Measurements from ENCODE around the gene RPL35.

Gene RPL35

GRCh38 chr9:124861342-124862229, at the start of gene RPL35, which contains the start of gene ARPC5L:
Gene RPL35 (minus strand): TSS chr9:124861957. CDS start chr9:124861912, 45 bp downstream.
Gene ARPC5L (plus strand): TSS chr9:124862130. CDS start chr9:124869291, 7,161 bp downstream.
- DNase-seq (ENCODE audit: low read depth), result peak; percentile 82

GRCh38 chr9:124908098-124908497, 46.3 kb upstream of the RPL35 start:
- no peak for DNase-seq (ENCODE audit: low read depth)

- DNase-seq (ENCODE audit: low read depth), result no peak
Observed at GRCh38 chr9:124906966-124907365, 45.2 kb upstream of the RPL35 start.

GRCh38 chr9:124899845-124900244, 38.1 kb upstream of the RPL35 start:
- DNase-seq (ENCODE audit: low read depth), result no peak

- DNase-seq (ENCODE audit: low read depth), result no peak
Observed at GRCh38 chr9:124897570-124898460, 36.1 kb upstream of the RPL35 start.

GRCh38 chr9:124894741-124895170, 33.0 kb upstream of the RPL35 start:
- DNase-seq (ENCODE audit: low read depth), result no peak

- DNase-seq (ENCODE audit: low read depth), result no peak
Observed at GRCh38 chr9:124894035-124894740, 32.4 kb upstream of the RPL35 start.

- DNase-seq (ENCODE audit: low read depth), result no peak
Observed at GRCh38 chr9:124890179-124890578, 28.4 kb upstream of the RPL35 start.

GRCh38 chr9:124889006-124889405, 27.2 kb upstream of the RPL35 start:
- DNase-seq (ENCODE audit: low read depth), result no peak

- DNase-seq (ENCODE audit: low read depth), result no peak
Observed at GRCh38 chr9:124887832-124888231, 26.1 kb upstream of the RPL35 start.

GRCh38 chr9:124886866-124887492, 25.2 kb upstream of the RPL35 start:
- no peak for DNase-seq (ENCODE audit: low read depth)

GRCh38 chr9:124886461-124886860, 24.7 kb upstream of the RPL35 start:
- DNase-seq (ENCODE audit: low read depth), result no peak

GRCh38 chr9:124885551-124885950, 23.8 kb upstream of the RPL35 start:
- no peak for DNase-seq (ENCODE audit: low read depth)

- no peak for DNase-seq (ENCODE audit: low read depth)
Observed at GRCh38 chr9:124884376-124884775, 22.6 kb upstream of the RPL35 start.

- no peak for DNase-seq (ENCODE audit: low read depth)
Observed at GRCh38 chr9:124882231-124882630, 20.5 kb upstream of the RPL35 start.

GRCh38 chr9:124881138-124881743, 19.5 kb upstream of the RPL35 start:
- DNase-seq (ENCODE audit: low read depth), result no peak

- no peak for DNase-seq (ENCODE audit: low read depth)
Observed at GRCh38 chr9:124880501-124880900, 18.7 kb upstream of the RPL35 start.

- DNase-seq (ENCODE audit: low read depth), result no peak
Observed at GRCh38 chr9:124879226-124879625, 17.5 kb upstream of the RPL35 start.

GRCh38 chr9:124878518-124878917, 16.8 kb upstream of the RPL35 start:
- no peak for DNase-seq (ENCODE audit: low read depth)

- DNase-seq (ENCODE audit: low read depth), result no peak
Observed at GRCh38 chr9:124878021-124878420, 16.3 kb upstream of the RPL35 start.
